Loucy (cell line): Measurements from ENCODE around the gene AP3D1.
A peak's percentile ranks its signal among the peaks of the same experiment; 100 is the strongest.

Source experiments
- H2AFZ ChIP-seq: fragments of 200-600 bp; sonication (generic); 2 replicates; pipeline ENCODE4 v1.6.0; 2016; ENCODE audit warnings: antibody characterized with exemption, mild to moderate bottlenecking, low read length, moderate library complexity
- H3F3A ChIP-seq: fragments of 200-600 bp; 2 replicates; pipeline ENCODE4 v1.6.0; 2016; ENCODE audit warnings: antibody characterized with exemption, low read depth, mild to moderate bottlenecking
- H3K27me3 ChIP-seq: fragments of 200-600 bp; sonication (generic); 2 replicates; pipeline ENCODE4 v1.6.1; 2014; ENCODE audit warnings: low read length, mild to moderate bottlenecking; ENCODE audit not compliant: insufficient read depth, poor library complexity, severe bottlenecking
- H3K36me3 ChIP-seq: fragments of 200-600 bp; sonication (generic); 2 replicates; pipeline ENCODE4 v1.6.1; 2016; ENCODE audit warnings: low read length; ENCODE audit not compliant: insufficient read depth
- H3K4me1 ChIP-seq: fragments of 200-600 bp; sonication (generic); 2 replicates; pipeline ENCODE4 v1.5.1; 2014; ENCODE audit warnings: low read length, mild to moderate bottlenecking; ENCODE audit not compliant: insufficient read depth, poor library complexity, severe bottlenecking
- H3K4me2 ChIP-seq: fragments of 200-600 bp; sonication (generic); 2 replicates; pipeline ENCODE4 v1.6.0; 2014; ENCODE audit warnings: antibody characterized with exemption, low read length, low read depth, mild to moderate bottlenecking; ENCODE audit not compliant: poor library complexity, severe bottlenecking
- H3K4me3 ChIP-seq: fragments of 200-600 bp; sonication (generic); 2 replicates; pipeline ENCODE4 v1.5.1; 2014; ENCODE audit warnings: low read length, mild to moderate bottlenecking, mixed read lengths; ENCODE audit not compliant: poor library complexity, severe bottlenecking
- H3K79me2 ChIP-seq: fragments of 200-600 bp; sonication (generic); 2 replicates; pipeline ENCODE4 v1.6.1; 2014; ENCODE audit warnings: low read length; ENCODE audit not compliant: insufficient read depth
- H3K9ac ChIP-seq: fragments of 200-600 bp; sonication (generic); 2 replicates; pipeline ENCODE4 v1.6.0; 2014; ENCODE audit warnings: mild to moderate bottlenecking, low read depth, low read length, moderate library complexity; ENCODE audit not compliant: poor library complexity, severe bottlenecking
- H3K9me2 ChIP-seq: fragments of 200-600 bp; sonication (generic); replicated peaks from 2 replicates; pipeline ENCODE4 v1.6.1; 2016; ENCODE audit warnings: low read depth, low read length, mixed read lengths
- H3K9me3 ChIP-seq: fragments of 200-600 bp; sonication (generic); 2 replicates; pipeline ENCODE4 v1.6.1; 2014; ENCODE audit warnings: mild to moderate bottlenecking, antibody characterized with exemption, low read length, low read depth; ENCODE audit not compliant: insufficient read depth
- H4K20me1 ChIP-seq: fragments of 200-600 bp; sonication (generic); 2 replicates; pipeline ENCODE4 v1.6.0; 2014; ENCODE audit warnings: antibody characterized with exemption, low read length, mild to moderate bottlenecking; ENCODE audit not compliant: insufficient read depth, poor library complexity, severe bottlenecking
- CTCF ChIP-seq: fragments of 200-600 bp; sonication (generic); conservative IDR thresholded peaks from 2 replicates; pipeline ENCODE4 v1.5.1; 2014; ENCODE audit warnings: mild to moderate bottlenecking, antibody characterized with exemption, low read length
- EZH2phosphoT487 ChIP-seq: fragments of 200-600 bp; IDR thresholded peaks from 2 replicates; pipeline ENCODE4 v1.6.1; 2018; ENCODE audit warnings: antibody characterized with exemption, mild to moderate bottlenecking, moderate library complexity, borderline replicate concordance

The AP3D1 gene

GRCh38 chr19:2097886-2098327 lies 53.5 kb downstream of the AP3D1 start:
- H3K9ac ChIP-seq: no peak overlapping the region
- H2AFZ ChIP-seq: no peak overlapping the region

GRCh38 chr19:2097203-2097885 lies 54.0 kb downstream of the AP3D1 start:
- peaks cover 2% of the 10 kb centered on the region for H4K20me1 ChIP-seq
- peak overlapping the region; percentile 69; the same call in 1 of the 2 replicates for H2AFZ ChIP-seq
- TF ChIP-seq CTCF: peak; percentile 9
- TF ChIP-seq EZH2phosphoT487: no peak
- H3K4me1 ChIP-seq: peaks cover 20% of the 10 kb centered on the region
- no peaks in the 10 kb centered on the region for H3K27me3 ChIP-seq
- H3F3A ChIP-seq: no peaks in the 10 kb centered on the region
- H3K4me2 ChIP-seq: peak overlapping the region; percentile 79
- peak overlapping the region; percentile 67 for H3K4me3 ChIP-seq
- peaks cover 37% of the 10 kb centered on the region for H3K79me2 ChIP-seq
- H3K9ac ChIP-seq: peak overlapping the region; percentile 64
- H3K9me2 ChIP-seq: no peaks in the 10 kb centered on the region
- H3K9me3 ChIP-seq: no peaks in the 10 kb centered on the region
- H3K36me3 ChIP-seq: peaks cover 24% of the 10 kb centered on the region; the same call in 1 of the 2 replicates

More at GRCh38 chr19:2097886-2098327, 53.5 kb downstream of the AP3D1 start:
- peaks cover 17% of the 10 kb centered on the region for H3K4me1 ChIP-seq
- H3K4me2 ChIP-seq: no peak overlapping the region
- H4K20me1 ChIP-seq: peaks cover 2% of the 10 kb centered on the region
- no peaks in the 10 kb centered on the region for H3K9me3 ChIP-seq
- H3K4me3 ChIP-seq: no peak overlapping the region
- H3F3A ChIP-seq: no peaks in the 10 kb centered on the region
- H3K27me3 ChIP-seq: no peaks in the 10 kb centered on the region
- H3K79me2 ChIP-seq: peaks cover 32% of the 10 kb centered on the region
- H3K9me2 ChIP-seq: no peaks in the 10 kb centered on the region
- H3K36me3 ChIP-seq: peaks cover 24% of the 10 kb centered on the region; the same call in 1 of the 2 replicates
- TF ChIP-seq CTCF: no peak
- TF ChIP-seq EZH2phosphoT487: no peak

GRCh38 chr19:2096480-2097202 lies 54.7 kb downstream of the AP3D1 start, which contains the start of gene IZUMO4:
IZUMO4 (plus strand) TSS chr19:2096915; CDS start chr19:2096946, 31 bp downstream.
- no peaks in the 10 kb centered on the region for H3K9me2 ChIP-seq
- H3K36me3 ChIP-seq: peaks cover 19% of the 10 kb centered on the region; the same call in 1 of the 2 replicates
- no peaks in the 10 kb centered on the region for H3F3A ChIP-seq
- peak within 1 kb of the TSS; percentile 85 for H3K4me3 ChIP-seq
- H3K4me2 ChIP-seq: peak within 1 kb of the TSS; percentile 79
- peaks cover 2% of the 10 kb centered on the region for H4K20me1 ChIP-seq
- H3K9ac ChIP-seq: peak within 1 kb of the TSS; percentile 92
- no peaks in the 10 kb centered on the region for H3K9me3 ChIP-seq
- H3K79me2 ChIP-seq: peaks cover 44% of the 10 kb centered on the region
- no peak for TF ChIP-seq EZH2phosphoT487
- peak; percentile 57 for TF ChIP-seq CTCF
- no peaks in the 10 kb centered on the region for H3K27me3 ChIP-seq
- peaks cover 20% of the 10 kb centered on the region for H3K4me1 ChIP-seq
- peak within 1 kb of the TSS; percentile 75 for H2AFZ ChIP-seq
